Ectodermal cell (in vitro differentiated cells): ENCODE measurements around the gene NDUFS7.

ENCODE experiments used
- H3K27ac ChIP-seq: 2 replicates; pipeline ENCODE4 v1.7.0; 2013; ENCODE audit warnings: mild to moderate bottlenecking, low read depth, low read length; ENCODE audit not compliant: insufficient read depth, poor library complexity, severe bottlenecking
- H3K27me3 ChIP-seq: 2 replicates; pipeline ENCODE4 v1.7.0; 2013; ENCODE audit warnings: mild to moderate bottlenecking, low read length; ENCODE audit not compliant: insufficient read depth, control insufficient read depth, poor library complexity, severe bottlenecking
- H3K36me3 ChIP-seq: one replicate; pipeline ENCODE4 v1.7.0; 2013; ENCODE audit warnings: low read length; ENCODE audit not compliant: control insufficient read depth, insufficient read depth
- H3K4me1 ChIP-seq: one replicate; pipeline ENCODE4 v1.7.0; 2013; ENCODE audit warnings: low read length; ENCODE audit not compliant: control insufficient read depth, insufficient read depth
- H3K4me3 ChIP-seq: 2 replicates; pipeline ENCODE4 v1.7.0; 2013; ENCODE audit warnings: low read depth, low read length, control low read depth; ENCODE audit not compliant: insufficient read depth
- H3K9me3 ChIP-seq: 2 replicates; pipeline ENCODE4 v1.7.0; 2013; ENCODE audit warnings: mild to moderate bottlenecking, low read length, moderate library complexity; ENCODE audit not compliant: control insufficient read depth
- WGBS, 2 experiments: methylation state at CpG; one replicate each; pipeline ENCODE4 v1.1.7; 2013; ENCODE audit warnings: missing lambda C conversion rate in 2 of 2; 5-methylcytosine and 5-hydroxymethylcytosine counted together

Gene NDUFS7

DNA sequence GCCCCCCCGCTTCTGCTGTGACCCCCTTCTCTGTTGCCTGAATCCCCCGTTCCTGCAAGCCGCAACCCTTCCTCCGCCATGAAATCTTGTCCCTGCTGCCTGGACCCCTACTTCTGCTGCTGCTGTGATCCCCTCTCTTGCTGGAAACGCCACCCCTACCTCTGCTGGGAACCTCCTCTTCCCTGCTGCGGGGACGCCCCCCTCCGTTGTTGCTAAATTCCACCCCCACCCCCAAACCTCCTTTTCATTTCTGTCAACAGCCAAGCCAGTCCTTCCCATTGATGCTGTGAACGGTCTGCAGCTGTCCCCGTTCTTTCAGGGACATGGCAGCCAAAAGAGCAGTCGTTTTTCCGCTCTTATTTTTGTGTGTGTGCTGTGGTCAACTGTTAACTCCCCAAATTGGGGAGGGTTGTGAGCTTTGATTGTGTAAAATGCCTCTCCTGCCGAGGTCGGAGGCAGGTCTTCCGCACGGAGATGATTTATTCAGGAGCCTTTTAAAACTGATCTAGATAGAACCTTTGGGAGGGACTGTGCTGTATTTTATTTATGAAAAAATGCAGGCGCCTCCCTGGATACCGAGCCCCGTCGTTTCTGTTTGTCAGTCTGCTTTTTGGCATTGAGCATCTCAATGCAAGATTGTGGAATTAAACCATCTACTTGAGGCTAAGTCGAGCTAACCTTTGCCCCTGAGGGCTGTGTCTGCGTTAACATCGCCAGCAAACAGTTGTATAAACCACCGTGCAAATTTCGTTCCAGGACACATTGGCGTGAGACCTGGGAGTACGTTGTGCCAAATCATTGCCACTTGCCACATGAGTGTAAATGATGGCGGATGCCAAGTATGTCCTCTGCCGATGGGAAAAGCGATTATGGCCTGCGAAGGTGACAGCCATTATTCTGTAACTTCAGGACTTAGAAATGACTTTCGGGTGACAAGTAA, 27.9 kb upstream of the NDUFS7 start:
- peaks cover 43% of the 10 kb centered on the region for H3K4me1 ChIP-seq
- 38% methylated on average over 32 of the region's 32 CpGs for WGBS, 2 experiments

DNA sequence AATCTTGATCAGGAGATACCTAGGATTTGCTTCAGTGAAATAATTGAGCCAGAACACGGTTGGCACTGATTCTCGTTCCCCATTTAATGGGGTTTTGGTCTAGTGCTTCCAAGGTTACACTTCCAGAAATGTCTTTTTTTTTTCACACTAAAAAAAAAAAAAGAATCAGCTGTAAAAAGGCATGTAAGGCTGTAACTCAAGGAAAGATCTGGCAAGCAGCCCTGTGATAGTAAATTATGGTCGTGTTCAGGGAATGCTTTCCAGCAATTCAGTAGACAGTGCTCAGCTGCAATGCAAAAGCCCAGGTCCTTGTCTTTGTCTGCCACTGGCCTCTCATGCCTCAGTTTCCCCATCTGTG, 27.2 kb upstream of the NDUFS7 start:
- Histone ChIP-seq H3K36me3 (peaks cover 14% of the 10 kb centered on the region), H3K9me3 (no peaks in the 10 kb centered on the region), H3K4me1 (peaks cover 49% of the 10 kb centered on the region), H3K27me3 (no peaks in the 10 kb centered on the region), H3K27ac (no peak overlapping the region), H3K4me3 (peak overlapping the region; percentile 77)
- WGBS, 2 experiments, result 83 to 91% methylated on average over 3 of the region's 3 CpGs

More for the DNA sequence above, 27.9 kb upstream of the NDUFS7 start:
- Histone ChIP-seq H3K4me3 (peak overlapping the region; percentile 77), H3K36me3 (peaks cover 14% of the 10 kb centered on the region), H3K27ac (peak overlapping the region; percentile 67), H3K9me3 (no peaks in the 10 kb centered on the region), H3K27me3 (no peaks in the 10 kb centered on the region)

DNA sequence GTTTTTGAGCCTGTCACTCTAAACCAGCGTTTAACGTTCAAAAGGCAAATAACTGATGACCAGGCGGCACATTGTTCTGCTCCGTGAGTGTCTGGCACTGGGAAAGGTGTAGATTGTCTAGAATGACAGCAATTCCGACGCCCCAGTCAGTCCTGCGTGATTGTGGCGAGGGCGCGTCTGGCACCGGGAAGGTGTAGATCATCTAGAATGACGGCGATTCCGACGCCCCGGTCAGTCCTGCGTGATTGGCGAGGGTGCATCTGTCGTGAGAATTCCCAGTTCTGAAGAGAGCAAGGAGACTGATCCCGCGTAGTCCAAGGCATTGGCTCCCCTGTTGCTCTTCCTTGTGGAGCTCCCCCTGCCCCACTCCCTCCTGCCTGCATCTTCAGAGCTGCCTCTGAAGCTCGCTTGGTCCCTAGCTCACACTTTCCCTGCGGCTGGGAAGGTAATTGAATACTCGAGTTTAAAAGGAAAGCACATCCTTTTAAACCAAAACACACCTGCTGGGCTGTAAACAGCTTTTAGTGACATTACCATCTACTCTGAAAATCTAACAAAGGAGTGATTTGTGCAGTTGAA, 26.1 kb upstream of the NDUFS7 start:
- no peaks in the 10 kb centered on the region for H3K9me3 ChIP-seq
- no peaks in the 10 kb centered on the region for H3K27me3 ChIP-seq
- peaks cover 25% of the 10 kb centered on the region for H3K36me3 ChIP-seq
- peaks cover 60% of the 10 kb centered on the region for H3K4me1 ChIP-seq
- H3K27ac ChIP-seq, result no peak overlapping the region
- 48 to 50% methylated on average over 24 of the region's 24 CpGs for WGBS, 2 experiments
- H3K4me3 ChIP-seq, result no peak overlapping the region

DNA sequence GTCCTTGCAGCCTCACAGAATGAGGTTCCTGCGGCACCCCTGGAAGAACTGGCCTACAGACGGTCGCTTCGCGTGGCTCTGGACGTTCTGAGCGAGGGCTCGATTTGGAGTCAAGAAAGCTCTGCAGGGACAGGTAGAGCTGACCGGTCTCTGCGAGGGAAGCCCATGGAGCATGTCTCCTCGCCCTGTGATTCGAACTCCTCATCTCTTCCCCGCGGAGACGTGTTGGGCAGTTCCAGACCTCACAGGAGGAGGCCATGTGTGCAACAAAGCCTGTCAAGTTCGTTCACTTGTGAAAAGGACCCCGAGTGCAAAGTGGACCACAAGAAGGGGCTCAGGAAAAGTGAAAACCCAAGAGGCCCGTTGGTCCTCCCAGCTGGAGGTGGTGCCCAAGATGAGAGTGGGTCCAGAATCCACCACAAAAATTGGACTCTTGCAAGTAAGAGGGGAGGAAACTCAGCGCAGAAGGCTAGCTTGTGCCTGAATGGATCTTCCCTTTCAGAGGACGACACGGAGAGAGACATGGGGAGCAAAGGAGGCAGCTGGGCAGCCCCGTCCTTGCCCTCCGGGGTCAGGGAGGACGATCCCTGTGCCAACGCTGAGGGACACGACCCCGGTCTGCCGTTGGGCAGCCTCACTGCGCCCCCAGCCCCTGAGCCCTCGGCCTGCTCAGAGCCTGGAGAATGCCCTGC, 23.4 kb upstream of the NDUFS7 start:
- Histone ChIP-seq H3K4me1 (peaks cover 60% of the 10 kb centered on the region), H3K36me3 (peaks cover 29% of the 10 kb centered on the region), H3K27me3 (no peaks in the 10 kb centered on the region), H3K9me3 (no peaks in the 10 kb centered on the region), H3K4me3 (peak overlapping the region; percentile 14), H3K27ac (peak overlapping the region; percentile 61)
- 87% methylated on average over 30 of the region's 30 CpGs for WGBS, 2 experiments

DNA sequence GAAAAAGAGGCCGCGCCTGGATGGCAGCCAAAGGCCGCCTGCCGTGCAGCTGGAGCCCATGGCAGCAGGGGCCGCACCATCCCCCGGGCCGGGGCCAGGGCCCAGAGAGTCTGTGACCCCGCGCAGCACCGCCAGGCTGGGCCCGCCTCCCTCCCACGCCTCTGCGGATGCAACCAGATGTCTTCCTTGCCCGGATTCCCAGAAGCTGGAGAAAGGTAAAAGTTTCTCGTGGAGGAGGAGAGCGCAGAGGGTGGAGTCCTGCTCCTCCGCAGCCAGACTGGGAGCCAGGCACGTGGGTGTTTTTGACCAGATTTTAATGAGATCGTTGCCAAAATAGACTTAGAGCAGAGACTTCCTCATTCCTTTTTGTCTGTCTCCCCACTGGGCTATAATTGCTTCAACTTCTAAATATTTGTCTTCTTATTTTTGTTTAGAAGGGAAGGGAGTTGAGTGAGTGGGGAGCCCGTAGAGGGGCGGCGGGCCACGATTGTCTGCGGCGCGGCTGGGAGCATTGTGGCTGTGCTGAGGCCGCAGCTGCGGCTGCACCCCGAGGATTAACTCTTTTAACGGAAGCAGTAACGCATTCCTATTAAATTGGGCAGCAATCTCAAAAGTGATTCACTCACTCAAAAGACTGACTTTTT, 22.8 kb upstream of the NDUFS7 start:
- peak overlapping the region; percentile 61 for H3K27ac ChIP-seq
- peaks cover 35% of the 10 kb centered on the region for H3K36me3 ChIP-seq
- H3K27me3 ChIP-seq, result no peaks in the 10 kb centered on the region
- no peaks in the 10 kb centered on the region for H3K9me3 ChIP-seq
- H3K4me3 ChIP-seq, result peak overlapping the region; percentile 14
- peaks cover 64% of the 10 kb centered on the region for H3K4me1 ChIP-seq
- 62 to 65% methylated on average over 31 of the region's 31 CpGs for WGBS, 2 experiments

DNA sequence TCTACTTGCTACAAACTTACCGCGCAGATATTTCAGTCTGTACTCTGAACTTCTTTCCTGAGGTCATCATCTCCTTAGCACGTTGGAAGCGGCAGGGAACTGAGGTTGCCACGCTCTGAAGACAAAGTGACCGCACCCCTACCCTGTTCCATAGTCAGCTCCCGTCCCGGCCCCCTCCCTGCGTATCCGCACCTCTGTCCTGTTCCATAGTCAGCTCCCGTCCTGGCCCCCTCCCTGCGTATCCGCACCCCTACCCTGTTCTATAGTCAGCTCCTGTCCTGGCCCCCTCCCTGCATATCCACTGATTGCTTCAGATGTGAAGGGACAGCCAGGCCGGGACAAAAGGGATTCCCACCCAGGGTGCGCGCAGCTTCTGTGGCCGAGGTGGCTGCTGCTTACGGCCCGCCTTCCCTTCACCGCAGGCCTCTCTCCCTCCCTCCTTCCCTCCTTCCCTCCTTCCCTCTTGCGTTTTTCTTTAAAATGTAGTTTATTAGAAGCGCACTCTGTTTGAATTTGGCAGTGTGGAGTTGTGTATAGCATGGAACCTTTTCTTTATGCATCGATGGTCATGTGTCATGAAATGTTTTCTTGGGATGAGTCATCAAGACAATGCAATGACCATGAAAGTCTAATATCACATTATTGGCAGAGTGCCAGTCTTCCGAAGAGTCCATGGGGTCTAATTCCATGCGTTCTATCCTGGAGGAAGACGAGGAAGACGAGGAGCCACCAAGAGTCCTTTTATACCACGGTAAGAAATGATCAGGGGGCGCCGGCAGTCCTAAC, 21.9 kb upstream of the NDUFS7 start:
- Histone ChIP-seq H3K27ac (peak overlapping the region; percentile 61), H3K4me3 (no peak overlapping the region), H3K9me3 (no peaks in the 10 kb centered on the region), H3K36me3 (peaks cover 43% of the 10 kb centered on the region), H3K27me3 (no peaks in the 10 kb centered on the region), H3K4me1 (peaks cover 56% of the 10 kb centered on the region)
- WGBS, 2 experiments, result 83 to 86% methylated on average over 30 of the region's 30 CpGs

DNA sequence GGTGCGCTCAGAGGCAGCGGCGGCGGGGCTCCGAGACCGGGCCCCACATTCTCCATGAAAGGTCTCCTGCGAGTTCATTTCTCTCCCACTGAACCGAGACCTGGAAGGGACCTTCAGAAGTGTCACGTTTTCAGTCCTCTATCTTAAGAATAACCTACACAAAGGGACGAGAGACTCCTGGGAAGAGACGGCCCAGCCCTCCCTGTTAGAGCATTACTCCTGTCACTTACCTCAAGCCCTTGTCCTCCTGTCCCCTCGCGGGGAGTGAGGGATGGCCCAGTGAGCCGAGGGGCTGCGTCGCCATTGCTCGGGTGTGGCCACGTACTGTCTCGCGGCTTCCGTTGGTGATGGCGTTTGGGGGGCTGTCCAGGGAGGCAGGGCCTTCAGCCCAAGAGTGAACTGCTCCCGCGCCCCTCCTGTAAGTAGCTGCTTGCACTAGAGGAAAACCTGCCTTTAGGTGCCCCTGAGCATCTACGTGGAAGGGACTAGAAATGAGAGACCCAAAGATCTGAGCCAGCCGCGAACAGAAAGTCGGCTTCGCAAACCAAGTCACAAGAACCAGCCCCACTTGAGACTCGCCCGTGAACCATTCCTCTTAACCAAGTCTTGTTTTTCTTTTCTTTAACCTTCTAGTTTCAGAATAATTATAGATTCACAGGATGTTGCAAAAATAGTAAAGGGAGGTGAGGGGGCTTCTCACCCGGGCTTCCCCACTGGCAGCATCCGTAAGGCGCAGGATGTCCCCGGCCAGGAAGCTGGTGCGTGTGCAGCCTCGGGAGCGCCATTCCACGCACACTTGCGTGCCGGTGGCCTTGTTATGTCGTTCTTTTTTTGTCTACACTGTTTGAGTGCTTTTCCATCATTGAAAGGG, 21.1 kb upstream of the NDUFS7 start:
- Histone ChIP-seq H3K4me1 (peaks cover 48% of the 10 kb centered on the region), H3K27ac (no peak overlapping the region), H3K27me3 (no peaks in the 10 kb centered on the region), H3K9me3 (no peaks in the 10 kb centered on the region), H3K36me3 (peaks cover 44% of the 10 kb centered on the region), H3K4me3 (no peak overlapping the region)
- WGBS, 2 experiments, result 92 to 93% methylated on average over 42 of the region's 42 CpGs

DNA sequence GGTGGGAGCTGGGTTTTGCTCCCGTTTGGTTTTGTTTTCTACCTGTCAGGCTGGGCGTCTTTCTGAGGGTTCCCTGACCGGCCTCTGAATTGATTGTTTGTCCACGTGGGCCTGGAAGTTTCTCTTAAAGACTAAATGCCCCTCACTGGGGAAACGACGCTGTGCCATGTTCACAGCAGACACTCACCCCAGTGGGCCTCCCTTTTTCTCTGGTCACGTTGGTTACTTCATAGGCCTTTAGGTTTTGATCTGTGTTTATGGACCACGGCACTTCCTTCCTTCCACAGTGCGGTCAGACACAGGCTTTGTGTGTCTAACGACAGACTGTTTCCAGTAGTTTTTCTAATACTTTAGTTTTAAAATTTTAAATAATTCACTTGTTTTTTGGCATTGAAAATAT, 20.1 kb upstream of the NDUFS7 start:
- peaks cover 39% of the 10 kb centered on the region for H3K4me1 ChIP-seq
- H3K27me3 ChIP-seq, result no peaks in the 10 kb centered on the region
- H3K9me3 ChIP-seq, result no peaks in the 10 kb centered on the region
- peaks cover 37% of the 10 kb centered on the region for H3K36me3 ChIP-seq
- WGBS, 2 experiments, result 94 to 97% methylated on average over 8 to 9 of the region's 10 CpGs
- no peak overlapping the region for H3K4me3 ChIP-seq
- no peak overlapping the region for H3K27ac ChIP-seq
